ENCODE results near the gene CAVIN4.

Gene CAVIN4

GRCh38 chr9:100577776-100578448, at the start of gene CAVIN4:
TSS of gene CAVIN4 (plus strand) at chr9:100578079. CDS start at chr9:100578144, 65 bp downstream.
- no peak within 1 kb of the TSS for H3K4me3 ChIP-seq (ENCODE audit: low read depth, low read length)
- no peak within 1 kb of the TSS for H3K27ac ChIP-seq
- peak; percentile 62 for DNase-seq
- no peaks in the 10 kb centered on the region for H3K27me3 ChIP-seq (replicated peaks)
- TF ChIP-seq CTCF (IDR thresholded peaks at IDR 0.05; ENCODE audit: low read depth, low read length, missing control alignments) = no peak
- in situ Hi-C loops (cut with HindIII; ENCODE audit: low pct_ligation_motif_present, low sequenced_read_pairs) = no loop called here
- no peaks in the 10 kb centered on the region for H3K36me3 ChIP-seq (replicated peaks)

GRCh38 chr9:100534401-100534800, 43.5 kb upstream of the CAVIN4 start:
- no peak for DNase-seq
- in situ Hi-C loops (cut with HindIII; ENCODE audit: low pct_ligation_motif_present, low sequenced_read_pairs) = no loop called here
- TF ChIP-seq CTCF (IDR thresholded peaks at IDR 0.05; ENCODE audit: low read depth, low read length, missing control alignments) = no peak
- Histone ChIP-seq H3K36me3 (replicated peaks) (no peaks in the 10 kb centered on the region), H3K27me3 (replicated peaks) (no peaks in the 10 kb centered on the region), H3K27ac (no peak overlapping the region), H3K4me3 (ENCODE audit: low read depth, low read length) (no peak overlapping the region)

- no peak for TF ChIP-seq CTCF (IDR thresholded peaks at IDR 0.05; ENCODE audit: low read depth, low read length, missing control alignments)
- in situ Hi-C loops (cut with HindIII; ENCODE audit: low pct_ligation_motif_present, low sequenced_read_pairs) = no loop called here
- no peak for DNase-seq
- Histone ChIP-seq H3K27ac (no peak overlapping the region), H3K4me3 (ENCODE audit: low read depth, low read length) (no peak overlapping the region), H3K27me3 (replicated peaks) (no peaks in the 10 kb centered on the region), H3K36me3 (replicated peaks) (no peaks in the 10 kb centered on the region)
Observed at GRCh38 chr9:100540327-100540726, 37.6 kb upstream of the CAVIN4 start.

GRCh38 chr9:100549048-100549447, 28.8 kb upstream of the CAVIN4 start:
- Histone ChIP-seq H3K27me3 (replicated peaks) (no peaks in the 10 kb centered on the region), H3K27ac (no peak overlapping the region), H3K36me3 (replicated peaks) (no peaks in the 10 kb centered on the region), H3K4me3 (ENCODE audit: low read depth, low read length) (no peak overlapping the region)
- TF ChIP-seq CTCF (IDR thresholded peaks at IDR 0.05; ENCODE audit: low read depth, low read length, missing control alignments) = no peak
- in situ Hi-C loops (cut with HindIII; ENCODE audit: low pct_ligation_motif_present, low sequenced_read_pairs) = no loop called here
- DNase-seq = no peak

DNA sequence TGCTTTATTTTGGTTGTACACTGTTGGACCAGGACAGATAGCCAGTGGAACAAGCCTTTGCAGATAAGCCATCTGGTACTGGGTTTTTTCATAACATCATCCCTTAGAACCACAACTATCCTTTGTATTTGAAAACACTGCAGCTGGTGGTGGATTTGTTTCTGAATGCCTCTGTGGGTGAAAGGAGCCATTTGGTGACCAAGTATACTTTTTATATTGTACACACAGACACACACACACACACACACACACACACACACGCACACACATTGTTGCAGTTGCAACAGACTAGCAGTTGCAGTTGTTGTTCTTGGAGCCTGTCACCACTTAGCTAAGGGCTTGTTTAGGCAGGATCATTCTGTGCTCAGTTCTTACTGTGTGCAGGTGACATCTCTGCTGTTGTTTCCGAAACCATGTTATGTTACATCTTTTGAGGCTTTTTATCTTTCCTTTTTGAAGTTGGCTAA, 22.9 kb upstream of the CAVIN4 start:
- no peak overlapping the region for H3K27ac ChIP-seq
- in situ Hi-C loops (cut with HindIII; ENCODE audit: low pct_ligation_motif_present, low sequenced_read_pairs) = no loop called here
- no peaks in the 10 kb centered on the region for H3K36me3 ChIP-seq (replicated peaks)
- no peak overlapping the region for H3K4me3 ChIP-seq (ENCODE audit: low read depth, low read length)
- peak; percentile 31 for DNase-seq
- no peak for TF ChIP-seq CTCF (IDR thresholded peaks at IDR 0.05; ENCODE audit: low read depth, low read length, missing control alignments)
- H3K27me3 ChIP-seq (replicated peaks) = no peaks in the 10 kb centered on the region

DNA sequence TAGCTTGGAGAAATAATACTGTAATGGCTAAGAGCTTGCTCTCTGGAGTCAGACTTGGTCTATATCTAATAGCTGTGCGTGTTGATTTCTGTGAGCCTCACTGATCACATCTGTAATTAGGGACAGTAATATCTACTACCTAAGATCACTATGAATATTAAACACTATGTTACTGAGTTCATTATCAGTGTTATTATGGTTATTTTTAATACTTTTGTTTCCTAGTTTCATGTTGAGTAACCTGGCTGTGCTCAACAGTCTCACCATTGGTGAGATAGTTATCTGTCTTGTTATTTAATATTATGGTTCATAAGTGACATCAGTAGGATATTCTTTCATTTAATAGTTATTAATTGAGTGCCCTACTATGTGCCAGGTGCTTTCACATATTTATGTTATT, 22.4 kb upstream of the CAVIN4 start:
- Histone ChIP-seq H3K4me3 (ENCODE audit: low read depth, low read length) (no peak overlapping the region), H3K27me3 (replicated peaks) (no peaks in the 10 kb centered on the region), H3K36me3 (replicated peaks) (no peaks in the 10 kb centered on the region), H3K27ac (no peak overlapping the region)
- no peak for DNase-seq
- in situ Hi-C loops (cut with HindIII; ENCODE audit: low pct_ligation_motif_present, low sequenced_read_pairs) = no loop called here
- TF ChIP-seq CTCF (IDR thresholded peaks at IDR 0.05; ENCODE audit: low read depth, low read length, missing control alignments) = no peak

Measured in brain microvascular endothelial cell (primary cell).